Motor neuron (in vitro differentiated cells): ENCODE results near the gene AKR1C1. TPM values are rescaled to one million over a fixed set of nuclear protein-coding genes. Genes with fewer than 3 reads are reported as not detected.
"Not testable (repeated sequence)": the region's sequence is repeated elsewhere in the genome, so short reads cannot be mapped to it uniquely, and the experiment has no call there.

Experiments
- ATAC-seq, 8 experiments: fragments of 200-7000 bp; cut with Tn5 transposase; replicated peaks in 6 of 8; 2 replicates each; pipeline ENCODE4 v1.8.0; 2021; ENCODE audit warnings: mild to moderate bottlenecking in 8 of 8, moderate library complexity in 8 of 8
- H3K27ac ChIP-seq, 2 donors: fragments of 250-450 bp; sonication (Bioruptor Pico); 2 replicates each; pipeline ENCODE4 v1.9.0; 2021; ENCODE audit warnings: antibody characterized with exemption in 2 of 2, mild to moderate bottlenecking in 2 of 2, moderate library complexity in 1 of 2
- H3K4me1 ChIP-seq, 2 donors: fragments of 250-450 bp; sonication (Bioruptor Pico); replicated peaks in 1 of 2; 2 replicates each; pipeline ENCODE4 v1.6.1; 2021; ENCODE audit warnings: antibody characterized with exemption in 2 of 2, mild to moderate bottlenecking in 2 of 2, moderate library complexity in 1 of 2
- H3K4me3 ChIP-seq, 5 donors: fragments of 250-450 bp; sonication (Bioruptor Pico); 2 replicates each; pipeline ENCODE4 v1.9.0; 2021; ENCODE audit warnings: antibody characterized with exemption in 5 of 5, mild to moderate bottlenecking in 5 of 5, moderate library complexity in 4 of 5
- WGBS, 10 experiments: fragments of 450-650 bp; shearing (Covaris generic); methylation state at CpG; one replicate each; pipeline ENCODE4 v1.0.0; 2022; 5-methylcytosine and 5-hydroxymethylcytosine counted together
- in situ Hi-C, 9 experiments: fragments of 400-800 bp; cut with MboI; loops; one replicate each; pipeline ENCODE4 v1.15.0; 2021; ENCODE audit warnings: low sequenced_read_pairs in 9 of 9, low pct_unique_long_range_greater_than_20kb in 2 of 9; ENCODE audit not compliant: unreplicated experiment in 9 of 9
- total RNA-seq, 8 experiments: library from RNA; unstranded; fragments of 300-600 nt; gene quantifications; 2 replicates each; pipeline versions ENCODE4 v1.2.3 to v1.2.4, GENCODE V29; 2022

AKR1C1 gene
- total RNA-seq, 8 experiments from 2014 or later = 3.2 to 131 (median 26.1) TPM

GRCh38 chr10:4956955-4957645 lies 6.1 kb upstream of the AKR1C1 start:
- H3K4me1 ChIP-seq, H3K27ac ChIP-seq, H3K4me3 ChIP-seq, ATAC-seq: not testable (repeated sequence)
- WGBS, 10 experiments = 94 to 100% (median 96%) methylated on average over 1 to 3 of the region's 5 CpGs; no CpG with 5 or more reads in 5 of the 10 experiments
- in situ Hi-C loops = loop anchor here in 1 of 9 experiments (25.0 kb wide), 1 partner anchor 95 kb away; no protein-coding TSS in a partner anchor

DNA sequence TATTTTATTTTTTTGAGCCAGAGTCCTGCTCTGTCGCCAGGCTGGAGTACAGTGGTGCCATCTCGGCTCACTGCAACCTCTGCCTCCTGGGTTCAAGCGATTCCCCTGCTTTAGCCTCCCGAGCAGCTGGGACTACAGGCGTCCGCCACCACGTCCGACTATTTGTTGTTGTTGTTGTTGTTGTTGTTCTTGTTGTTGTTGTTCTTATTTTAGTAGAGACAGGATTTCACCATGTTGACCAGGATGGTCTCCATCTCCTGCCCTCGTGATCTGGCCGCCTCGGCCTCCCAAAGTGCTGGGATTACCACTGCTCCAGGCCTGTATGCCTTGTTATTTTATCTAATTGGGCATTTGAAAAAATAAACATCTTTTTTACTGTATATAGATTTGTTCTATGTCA lies 1.7 kb upstream of the AKR1C1 start:
- not testable (repeated sequence) for ATAC-seq, H3K4me3 ChIP-seq, H3K27ac ChIP-seq
- 80 to 100% (median 98%) methylated on average over 1 to 10 of the region's 11 CpGs for WGBS, 10 experiments
- H3K4me1 ChIP-seq = peaks cover 0 to 15% of the 10 kb centered on the region in 2 donors
- in situ Hi-C loops = loop anchor here in 1 of 9 experiments (25.0 kb wide), 1 partner anchor 99 kb away; no protein-coding TSS in a partner anchor

GRCh38 chr10:4962308-4962707 lies 907 bp upstream of the AKR1C1 start:
- WGBS, 10 experiments = no CpG with 5 or more reads among the region's 1 CpG
- not testable (repeated sequence) for H3K4me3 ChIP-seq, ATAC-seq, H3K27ac ChIP-seq
- H3K4me1 ChIP-seq = peaks cover 0 to 15% of the 10 kb centered on the region in 2 donors
- in situ Hi-C loops = loop anchor here in 1 of 9 experiments (25.0 kb wide), 1 partner anchor 100 kb away; no protein-coding TSS in a partner anchor

DNA sequence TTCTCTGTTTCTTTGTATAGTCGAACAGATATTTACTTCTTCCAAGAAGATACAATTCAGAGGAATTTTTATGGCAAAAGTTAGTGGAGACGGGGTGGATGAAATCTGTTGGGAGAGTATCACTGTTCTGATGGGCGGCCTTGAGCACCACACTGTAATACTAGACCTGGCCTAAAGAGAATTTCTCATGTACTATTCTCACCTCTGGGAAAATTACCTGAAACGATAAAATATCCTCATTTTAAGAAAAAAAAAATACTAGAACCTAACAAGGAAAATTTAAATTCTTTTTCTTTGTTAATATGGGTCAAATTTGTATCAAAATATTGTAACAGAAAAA lies 570 bp downstream of the AKR1C1 start:
- H3K4me3 ChIP-seq = peak overlapping the region; percentile 15 to 35 (median 25)
- ATAC-seq, H3K27ac ChIP-seq: not testable (repeated sequence)
- peaks cover 0 to 15% of the 10 kb centered on the region in 2 donors for H3K4me1 ChIP-seq
- in situ Hi-C loops = loop anchor here in 1 of 9 experiments (25.0 kb wide), 1 partner anchor 101 kb away; no protein-coding TSS in a partner anchor
- WGBS, 10 experiments = 0 to 67% (median 20%) methylated on average over 1 of the region's 4 CpGs; no CpG with 5 or more reads in 5 of the 10 experiments

GRCh38 chr10:4965763-4966162 lies 2.5 kb downstream of the AKR1C1 start:
- peaks cover 0 to 15% of the 10 kb centered on the region in 2 donors for H3K4me1 ChIP-seq
- WGBS, 10 experiments = 63 to 100% (median 97%) methylated on average over 1 to 3 of the region's 4 CpGs; no CpG with 5 or more reads in 6 of the 10 experiments
- H3K4me3 ChIP-seq, H3K27ac ChIP-seq, ATAC-seq: not testable (repeated sequence)
- in situ Hi-C loops = loop anchor here in 1 of 9 experiments (25.0 kb wide), 1 partner anchor 103 kb away; no protein-coding TSS in a partner anchor

DNA sequence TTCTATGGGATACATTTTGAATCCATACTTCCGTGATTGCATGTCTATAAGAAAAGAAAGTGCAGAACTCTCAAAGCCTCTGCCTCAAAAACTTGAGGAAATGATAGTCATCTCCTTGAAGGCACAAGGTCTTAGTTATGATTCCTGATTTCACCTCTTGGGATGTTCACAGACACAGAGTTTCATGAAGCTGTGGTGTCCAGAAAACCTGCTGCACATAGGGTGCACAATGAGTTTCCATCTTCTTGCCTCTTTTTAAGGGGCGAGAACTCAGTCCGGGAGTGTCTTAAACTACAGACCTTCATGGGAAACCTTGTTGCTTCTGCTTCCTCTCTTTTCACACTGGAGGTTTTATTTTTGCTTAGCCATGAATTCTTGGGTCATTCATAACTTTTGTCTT lies 4.0 kb downstream of the AKR1C1 start:
- in situ Hi-C loops = loop anchor here in 1 of 9 experiments (25.0 kb wide), 1 partner anchor 105 kb away; no protein-coding TSS in a partner anchor
- H3K27ac ChIP-seq, ATAC-seq, H3K4me3 ChIP-seq: not testable (repeated sequence)
- WGBS, 10 experiments = 91 to 100% (median 100%) methylated on average over 1 of the region's 3 CpGs; no CpG with 5 or more reads in 5 of the 10 experiments
- peaks cover 0 to 15% of the 10 kb centered on the region in 2 donors for H3K4me1 ChIP-seq

GRCh38 chr10:4969289-4969688 lies 6.1 kb downstream of the AKR1C1 start:
- not testable (repeated sequence) for H3K4me3 ChIP-seq, H3K27ac ChIP-seq, ATAC-seq
- H3K4me1 ChIP-seq = peaks cover 0 to 11% of the 10 kb centered on the region in 2 donors
- 70 to 100% (median 87%) methylated on average over 1 to 3 of the region's 3 CpGs; no CpG with 5 or more reads in 2 of the 10 experiments for WGBS, 10 experiments
- in situ Hi-C loops = loop anchor here in 1 of 9 experiments (25.0 kb wide), 1 partner anchor 107 kb away; no protein-coding TSS in a partner anchor

GRCh38 chr10:4970362-4970761 lies 7.1 kb downstream of the AKR1C1 start:
- not testable (repeated sequence) for H3K4me3 ChIP-seq, H3K27ac ChIP-seq, H3K4me1 ChIP-seq, ATAC-seq
- in situ Hi-C loops = loop anchor here in 1 of 9 experiments (25.0 kb wide), 1 partner anchor 108 kb away; no protein-coding TSS in a partner anchor
- no CpG with 5 or more reads among the region's 2 CpGs for WGBS, 10 experiments

DNA sequence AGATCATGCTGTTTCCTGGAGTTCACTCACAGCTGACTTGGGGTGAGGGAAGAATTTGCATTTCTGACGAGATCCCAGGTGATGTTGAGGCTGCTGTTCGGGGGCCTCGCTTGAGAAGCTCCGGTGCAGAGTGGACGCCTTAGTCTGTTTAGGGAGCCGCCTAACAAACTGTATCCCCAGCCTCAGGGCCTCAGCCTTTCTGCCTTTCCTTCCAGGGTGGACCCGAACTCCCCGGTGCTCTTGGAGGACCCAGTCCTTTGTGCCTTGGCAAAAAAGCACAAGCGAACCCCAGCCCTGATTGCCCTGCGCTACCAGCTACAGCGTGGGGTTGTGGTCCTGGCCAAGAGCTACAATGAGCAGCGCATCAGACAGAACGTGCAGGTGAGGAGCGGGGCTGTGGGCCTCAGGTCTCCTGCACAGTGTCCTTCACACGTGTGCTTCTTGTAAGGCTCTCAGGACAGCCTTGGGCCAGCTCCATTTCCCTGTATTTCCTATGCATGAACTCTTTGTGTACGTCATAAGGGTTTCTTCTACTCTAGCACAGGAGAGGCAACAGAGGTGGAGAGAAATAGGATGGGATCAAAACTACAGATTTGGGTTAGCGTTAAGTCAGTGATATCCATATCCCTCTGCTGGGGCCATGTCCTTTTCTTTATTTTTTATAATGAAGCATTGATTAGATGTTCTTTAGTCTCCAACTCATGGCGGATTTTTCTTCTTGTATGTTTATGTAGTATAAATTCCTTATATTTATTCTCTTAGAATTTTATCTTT lies 9.3 kb downstream of the AKR1C1 start:
- WGBS, 10 experiments = no CpG with 5 or more reads among the region's 18 CpGs
- not testable (repeated sequence) for H3K27ac ChIP-seq, ATAC-seq, H3K4me1 ChIP-seq, H3K4me3 ChIP-seq
- in situ Hi-C loops = loop anchor here in 1 of 9 experiments (25.0 kb wide), 1 partner anchor 110 kb away; no protein-coding TSS in a partner anchor

DNA sequence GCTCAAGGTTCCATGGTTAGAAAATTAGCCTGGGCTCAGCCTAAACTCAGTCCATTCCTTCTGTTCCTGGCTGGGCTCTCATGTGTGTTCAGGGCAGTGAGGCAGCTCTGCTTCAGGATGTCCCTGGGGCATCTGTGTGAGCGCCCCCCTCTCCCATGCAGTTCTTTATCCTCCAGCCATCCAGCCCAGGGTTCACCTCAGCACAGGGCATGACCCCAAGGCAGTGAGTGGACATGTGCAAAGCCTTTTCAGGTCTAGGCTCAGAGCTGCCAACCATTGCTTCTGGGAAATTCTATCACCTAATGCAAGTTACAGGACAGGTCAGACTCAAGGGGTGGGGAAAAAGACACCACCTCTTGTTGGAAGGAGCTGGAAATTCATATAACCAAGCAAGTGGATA lies 10.1 kb downstream of the AKR1C1 start:
- H3K27ac ChIP-seq, H3K4me1 ChIP-seq, H3K4me3 ChIP-seq, ATAC-seq: not testable (repeated sequence)
- WGBS, 10 experiments = no CpG with 5 or more reads among the region's 1 CpG
- in situ Hi-C loops = loop anchor here in 1 of 9 experiments (25.0 kb wide), 1 partner anchor 111 kb away; no protein-coding TSS in a partner anchor

GRCh38 chr10:4974400-4974799 lies 11.2 kb downstream of the AKR1C1 start:
- not testable (repeated sequence) for H3K4me1 ChIP-seq, ATAC-seq, H3K27ac ChIP-seq, H3K4me3 ChIP-seq
- in situ Hi-C loops = loop anchor here in 1 of 9 experiments (25.0 kb wide), 1 partner anchor 112 kb away; no protein-coding TSS in a partner anchor

DNA sequence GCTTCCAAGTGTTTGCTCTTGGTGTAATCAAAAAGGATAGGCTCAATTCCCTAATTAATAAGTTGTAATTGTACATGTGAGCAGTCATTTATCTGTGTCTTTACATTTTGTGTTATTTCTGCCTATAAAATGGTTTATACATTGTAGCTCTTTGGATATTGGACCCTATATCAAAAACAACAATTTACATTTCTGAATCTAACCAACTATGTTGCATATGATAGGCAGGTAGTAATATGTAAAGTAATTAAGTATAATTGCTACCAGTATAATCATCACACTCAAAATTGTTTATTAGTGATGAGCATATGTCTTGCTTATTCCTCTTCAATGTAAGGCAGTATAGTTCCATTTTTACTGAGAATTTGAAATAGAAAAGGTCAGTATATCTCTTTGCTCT lies 13.8 kb downstream of the AKR1C1 start:
- in situ Hi-C loops = no loop called here
- ATAC-seq = no peak
- Histone ChIP-seq H3K4me1 (no peaks in the 10 kb centered on the region), H3K27ac (no peak overlapping the region), H3K4me3 (no peak overlapping the region)

DNA sequence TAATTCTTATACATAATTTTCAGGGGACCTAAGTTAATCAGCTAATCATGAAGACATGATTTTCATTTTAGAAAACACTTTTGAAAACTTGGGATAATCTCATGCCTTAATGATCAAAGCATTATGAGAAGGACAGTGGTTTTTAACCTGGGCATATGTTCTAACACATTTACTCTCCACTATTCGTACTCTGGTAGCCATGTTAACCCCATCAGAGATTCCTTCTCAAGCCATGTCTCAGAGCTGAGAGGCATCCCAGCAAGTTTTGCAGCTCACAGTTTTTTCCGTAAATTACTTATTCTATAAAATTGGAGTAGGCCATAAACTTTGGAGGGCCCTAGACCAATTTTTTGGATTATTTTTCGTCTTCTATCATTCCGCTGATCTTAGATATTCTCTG lies 15.7 kb downstream of the AKR1C1 start:
- WGBS, 10 experiments = 72 to 100% (median 90%) methylated on average over 2 to 4 of the region's 4 CpGs
- in situ Hi-C loops = no loop called here
- no peak for ATAC-seq
- no peaks in the 10 kb centered on the region for H3K4me1 ChIP-seq
- no peak overlapping the region for H3K27ac ChIP-seq
- H3K4me3 ChIP-seq = no peak overlapping the region
